ENCODE measurements around the gene HTR3B.
A peak's percentile ranks its signal among the peaks of the same experiment; 100 is the strongest.

The HTR3B gene

GRCh38 chr11:113989916-113990315 is 85.3 kb downstream of the HTR3B start:
- DNase-seq (ENCODE audit: low read depth in 2 of 2): no peak

- DNase-seq (ENCODE audit: low read depth in 2 of 2): no peak
Measured at GRCh38 chr11:113991170-113991569, 86.6 kb downstream of the HTR3B start.

DNA sequence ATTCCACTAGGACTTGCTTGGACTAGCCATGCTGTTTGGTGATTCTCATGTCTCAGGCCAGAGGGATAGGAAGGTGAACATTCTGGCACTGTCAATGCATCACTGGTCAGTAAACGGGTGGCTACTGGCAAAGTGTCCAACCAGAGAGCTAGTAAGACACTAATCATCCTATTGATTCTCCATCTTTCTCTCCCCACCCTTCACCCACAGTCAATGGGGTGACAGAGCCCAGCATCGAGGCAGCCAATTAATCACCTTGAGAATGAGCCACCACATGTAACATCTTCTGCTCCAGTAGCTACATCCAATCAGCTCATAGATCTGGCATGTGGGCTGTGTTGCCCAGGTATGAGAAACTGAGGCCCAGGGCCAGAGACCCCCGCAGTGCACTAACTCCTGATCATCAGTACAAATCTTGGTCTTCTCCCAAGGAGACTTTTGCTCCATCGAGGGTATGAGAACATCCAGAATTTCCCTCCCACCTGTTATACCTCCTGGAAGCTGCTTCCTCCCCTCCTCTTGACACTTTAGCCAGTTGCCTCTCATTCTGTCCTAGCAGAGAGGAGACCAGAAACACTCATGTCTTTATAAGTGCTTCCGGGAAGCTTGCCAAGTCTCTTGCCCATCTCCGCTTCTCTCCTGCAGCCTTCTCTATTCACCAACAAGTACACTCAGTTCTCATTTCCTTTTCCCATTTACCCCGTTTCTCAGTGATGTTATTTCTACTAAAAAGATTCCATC is 87.3 kb downstream of the HTR3B start:
- DNase-seq (ENCODE audit: low read depth in 2 of 2): no peak

DNA sequence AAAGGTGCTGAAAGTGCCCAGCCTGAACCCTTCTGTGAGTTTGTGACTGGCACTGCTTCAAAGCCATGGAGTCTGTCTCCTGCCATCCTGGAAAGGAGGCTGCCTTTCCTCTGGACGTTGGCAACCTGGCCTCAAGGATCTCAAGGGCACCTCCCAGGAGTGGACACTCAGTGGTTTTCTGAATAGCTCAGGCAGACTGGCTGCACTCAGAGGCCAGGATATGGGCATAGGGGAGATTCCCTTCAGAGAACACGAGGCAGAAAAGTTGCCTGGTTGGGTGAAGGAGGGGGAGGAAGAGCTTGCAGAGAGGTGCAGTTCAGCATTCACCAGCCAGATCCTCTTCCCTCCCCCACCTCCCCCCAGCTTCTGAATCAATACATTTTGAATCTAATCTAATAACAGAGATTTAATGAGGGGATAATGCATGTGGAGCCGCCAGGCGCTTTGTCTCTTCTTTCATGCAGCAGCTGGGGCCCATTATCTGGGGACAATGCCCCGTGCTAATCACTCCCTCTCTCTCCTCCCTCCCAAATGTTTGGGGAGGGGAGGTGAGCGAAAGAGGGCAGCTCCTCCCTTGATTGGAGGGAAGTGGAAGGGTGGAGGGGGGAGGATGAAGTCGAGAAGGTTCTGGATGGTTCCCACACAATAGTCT is 88.0 kb downstream of the HTR3B start:
- DNase-seq (ENCODE audit: low read depth in 2 of 2): no peak

DNA sequence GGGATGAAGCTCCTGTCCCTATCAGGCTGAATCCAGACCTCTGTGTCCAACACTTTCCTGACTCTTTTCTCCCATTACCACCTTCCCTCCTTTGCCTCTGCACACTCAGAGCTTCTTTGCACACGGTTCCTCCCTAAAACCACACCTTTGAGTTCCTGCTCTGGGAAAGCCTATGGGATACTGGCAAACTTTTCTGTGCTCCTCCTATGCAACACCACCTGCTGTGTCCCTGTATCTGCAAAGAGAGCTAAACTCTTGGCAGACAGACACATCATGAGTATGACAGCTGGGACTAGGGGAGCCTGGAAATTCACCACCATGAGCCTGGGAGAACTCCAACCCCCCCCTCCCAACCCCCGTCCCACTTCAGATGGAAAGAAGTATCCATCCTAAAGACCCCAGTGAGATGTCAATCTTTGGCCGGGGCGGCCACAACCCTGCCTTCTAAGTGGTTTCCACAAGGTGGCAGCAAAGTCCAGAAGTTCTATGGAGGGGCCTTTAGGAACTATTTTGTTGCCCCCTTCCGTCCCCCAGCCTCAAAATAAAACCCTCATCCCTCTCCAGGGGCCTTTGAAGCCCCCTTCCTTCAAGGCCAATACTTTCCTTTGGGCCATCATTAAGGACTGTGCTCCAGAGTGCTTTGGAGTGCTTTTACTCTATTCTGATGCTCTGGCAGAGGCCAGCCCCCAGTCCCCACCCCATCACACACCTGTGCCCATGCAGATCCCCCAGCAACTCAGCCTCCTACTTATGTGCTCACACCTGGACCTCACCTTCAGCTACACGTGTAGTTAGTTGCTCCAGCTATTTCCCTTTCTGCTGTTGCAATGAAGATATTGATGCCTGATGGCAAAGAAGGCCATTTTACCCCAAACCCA is 89.7 kb downstream of the HTR3B start:
- DNase-seq (ENCODE audit: low read depth in 2 of 2): peak in 1 of 2 donors; percentile 10

All from stimulated activated CD4-positive, alpha-beta T cell treated with anti-CD3 and anti-CD28 coated beads, Interleukin-1b, Interleukin-23, amount 100 ng/mL, for 1 hour (primary cell).